ENCODE results near the gene PER2.

Gene PER2

DNA sequence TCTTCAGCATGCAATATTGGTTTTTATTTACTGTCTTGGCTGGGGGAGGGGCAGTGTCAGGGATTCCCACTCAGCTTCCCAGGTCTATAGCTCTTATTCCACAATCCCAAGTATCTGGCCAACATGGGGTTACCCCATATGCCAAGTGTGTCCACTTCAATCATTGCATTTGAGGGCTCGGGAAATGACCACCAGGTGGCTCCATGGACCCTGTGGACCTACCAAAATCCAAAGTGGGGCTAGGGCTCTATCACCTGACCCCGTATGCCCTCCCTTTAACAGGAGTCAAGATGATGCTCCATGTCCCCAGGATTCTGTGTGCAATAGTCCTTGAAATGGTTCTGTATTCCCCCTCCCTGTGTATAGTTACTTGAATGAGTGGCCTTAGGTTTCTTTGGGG is 19.8 kb upstream of the PER2 start:
- DNase-seq (ENCODE audit: low read depth), result no peak

GRCh38 chr2:238306672-238306998 is 18.2 kb upstream of the PER2 start:
- no peak for DNase-seq (ENCODE audit: low read depth)

- DNase-seq (ENCODE audit: low read depth), result no peak
Measured at GRCh38 chr2:238305965-238306671, 17.7 kb upstream of the PER2 start.

- no peak for DNase-seq (ENCODE audit: low read depth)
Measured at GRCh38 chr2:238305092-238305862, 16.9 kb upstream of the PER2 start.

GRCh38 chr2:238304116-238304515 is 15.7 kb upstream of the PER2 start:
- DNase-seq (ENCODE audit: low read depth), result no peak

- DNase-seq (ENCODE audit: low read depth), result no peak
Measured at GRCh38 chr2:238302751-238303150, 14.3 kb upstream of the PER2 start.

GRCh38 chr2:238302087-238302486 is 13.7 kb upstream of the PER2 start:
- DNase-seq (ENCODE audit: low read depth), result no peak

DNA sequence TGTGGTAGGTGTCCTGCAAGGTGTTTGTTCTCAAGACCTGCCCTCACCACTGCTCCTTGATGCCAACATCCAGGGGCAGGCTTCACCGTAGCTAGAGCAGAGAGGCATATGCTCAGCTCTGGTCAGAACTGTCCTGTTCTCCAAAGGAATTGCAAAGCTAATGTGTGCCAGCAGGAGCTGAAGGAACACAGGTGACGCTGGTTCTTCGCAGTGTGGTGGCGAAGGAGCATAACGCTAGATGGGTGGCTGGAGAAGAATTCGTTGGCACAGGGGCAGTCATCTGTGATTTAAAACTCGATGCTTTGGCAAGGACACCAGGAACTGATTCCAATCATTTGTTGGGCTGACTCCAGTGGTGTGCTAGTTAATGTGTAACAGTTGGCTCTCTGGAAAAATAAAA is 11.4 kb upstream of the PER2 start:
- no peak for DNase-seq (ENCODE audit: low read depth)

- DNase-seq (ENCODE audit: low read depth), result no peak
Measured at GRCh38 chr2:238296638-238297457, 8.4 kb upstream of the PER2 start.

DNA sequence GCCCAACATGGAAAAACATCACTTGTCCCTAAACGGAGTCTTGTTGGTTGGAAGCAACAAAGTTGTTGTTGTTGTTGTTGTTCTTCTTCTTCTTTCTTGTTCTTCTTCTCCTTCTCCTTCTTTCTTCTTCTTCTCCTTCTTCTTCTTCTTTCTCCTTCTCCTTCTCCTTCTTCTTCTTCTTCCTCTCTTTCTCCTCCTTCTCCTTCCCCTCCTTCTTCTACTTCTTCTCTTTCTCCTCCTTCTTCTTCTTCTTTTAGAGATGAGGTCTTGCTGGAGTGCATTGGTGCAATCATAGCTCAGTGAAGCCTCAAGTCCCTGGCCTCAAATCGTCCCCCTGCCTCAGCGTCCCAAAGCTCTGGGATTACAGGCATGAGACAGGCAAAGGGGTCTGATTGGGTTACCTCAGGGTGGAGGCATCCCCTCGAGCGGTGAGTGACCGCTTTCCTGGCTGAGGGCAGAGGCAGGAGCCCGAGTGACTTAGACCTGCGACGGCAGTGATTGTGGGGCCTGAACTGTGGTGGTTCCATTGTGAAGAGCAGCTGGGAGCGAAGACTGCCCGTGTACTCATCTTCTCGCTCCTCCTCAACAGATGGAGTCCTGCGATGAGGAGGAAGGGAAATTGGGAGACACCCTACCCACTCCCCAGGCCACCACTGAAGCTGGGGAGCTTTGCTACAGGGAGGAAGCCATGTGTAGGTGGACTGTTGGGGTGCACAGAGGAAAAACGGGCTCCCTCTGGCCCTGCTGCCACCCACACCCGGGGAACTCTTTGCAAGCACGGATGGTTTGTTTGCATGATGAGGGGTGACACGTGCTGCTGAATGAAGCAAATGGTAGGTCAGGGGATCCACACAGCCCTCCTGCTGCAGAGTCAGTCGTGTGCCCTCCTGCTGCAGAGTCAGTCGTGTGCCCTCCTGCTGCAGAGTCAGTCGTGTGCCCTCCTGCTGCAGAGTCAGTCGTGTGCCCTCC is 7.0 kb upstream of the PER2 start:
- no peak for DNase-seq (ENCODE audit: low read depth)

DNA sequence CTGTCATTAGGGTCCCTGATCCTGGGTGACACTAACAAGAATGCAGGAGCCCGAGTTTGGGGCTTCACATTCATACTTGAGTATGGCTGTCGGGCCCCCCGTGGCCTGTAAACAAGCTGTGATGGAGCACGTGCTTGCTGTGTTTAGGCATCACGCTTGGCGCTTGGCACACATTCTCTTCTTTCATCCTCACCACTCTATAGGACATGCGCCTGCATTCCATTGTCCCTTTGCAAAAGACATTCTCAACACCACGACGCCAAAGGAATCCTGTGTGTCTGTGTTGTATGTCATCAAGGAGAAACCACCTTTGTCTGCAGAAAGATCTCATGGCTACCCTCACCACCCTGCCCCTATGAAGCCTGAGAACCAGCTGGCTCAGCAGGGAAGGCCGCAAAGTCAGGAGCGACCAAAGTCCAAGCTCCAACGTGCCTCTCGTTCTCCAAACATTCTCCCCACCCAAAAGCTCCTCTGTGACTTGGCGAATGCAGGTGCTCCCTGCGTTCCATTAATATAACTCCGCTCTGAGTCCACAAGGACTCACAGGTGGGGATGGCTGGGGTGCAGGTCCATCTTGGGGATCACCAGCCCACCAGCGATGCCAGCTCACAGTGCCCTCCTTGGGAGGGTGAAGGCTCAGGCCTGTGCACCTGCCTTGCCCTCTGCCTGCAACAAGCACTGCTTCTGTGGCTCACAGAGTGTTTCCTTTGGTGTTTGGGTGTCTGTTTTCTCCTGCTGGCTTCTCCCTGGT is 6.2 kb upstream of the PER2 start:
- no peak for DNase-seq (ENCODE audit: low read depth)

- no peak for DNase-seq (ENCODE audit: low read depth)
Measured at GRCh38 chr2:238294046-238294392, 5.6 kb upstream of the PER2 start.

- no peak for DNase-seq (ENCODE audit: low read depth)
Measured at GRCh38 chr2:238291550-238292281, 3.3 kb upstream of the PER2 start.

GRCh38 chr2:238290715-238291549 is 2.5 kb upstream of the PER2 start:
- no peak for DNase-seq (ENCODE audit: low read depth)

DNA sequence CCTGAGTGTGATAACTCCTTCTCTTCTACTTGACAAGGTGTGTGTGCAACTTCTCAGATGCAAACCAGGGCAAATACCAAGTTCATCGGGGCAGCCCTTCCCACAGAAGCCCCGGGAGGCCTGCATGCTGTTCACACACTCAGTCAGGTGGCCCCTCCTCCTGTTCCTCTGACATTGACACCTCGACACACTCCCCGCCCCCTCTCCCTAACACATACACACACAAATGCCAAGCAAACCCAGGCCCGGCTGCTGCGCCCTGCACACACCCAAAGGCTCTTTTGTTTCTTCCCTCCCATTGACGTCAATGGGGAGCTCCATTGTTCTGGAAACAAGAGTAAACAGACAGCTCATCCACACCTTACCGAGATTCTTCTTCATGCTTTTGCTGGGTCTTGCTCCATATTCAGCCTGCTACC is 1.7 kb upstream of the PER2 start:
- no peak for DNase-seq (ENCODE audit: low read depth)

DNA sequence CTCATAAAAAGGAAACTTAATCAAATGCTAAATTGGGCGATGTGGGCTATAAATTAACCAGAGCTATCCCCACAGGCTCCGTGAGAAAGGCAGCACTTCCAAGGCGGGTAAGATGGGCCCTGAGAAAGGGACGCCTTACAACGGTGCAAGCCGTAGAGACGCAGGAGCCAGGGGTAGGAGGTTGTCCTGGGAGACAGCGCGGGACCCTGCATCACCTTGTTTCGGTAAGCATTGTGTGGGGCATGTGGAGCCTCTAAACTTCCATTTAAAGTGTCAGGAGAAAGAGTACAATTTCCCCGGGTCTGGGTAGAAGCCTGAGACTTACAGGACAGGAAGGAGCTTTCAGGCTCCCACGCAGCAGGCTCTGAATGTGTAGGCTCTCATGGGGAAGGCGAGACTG is 1.2 kb upstream of the PER2 start:
- DNase-seq (ENCODE audit: low read depth), result no peak

- DNase-seq (ENCODE audit: low read depth), result peak; percentile 95
Measured at GRCh38 chr2:238288650-238289573, 502 bp upstream of the PER2 start.

DNA sequence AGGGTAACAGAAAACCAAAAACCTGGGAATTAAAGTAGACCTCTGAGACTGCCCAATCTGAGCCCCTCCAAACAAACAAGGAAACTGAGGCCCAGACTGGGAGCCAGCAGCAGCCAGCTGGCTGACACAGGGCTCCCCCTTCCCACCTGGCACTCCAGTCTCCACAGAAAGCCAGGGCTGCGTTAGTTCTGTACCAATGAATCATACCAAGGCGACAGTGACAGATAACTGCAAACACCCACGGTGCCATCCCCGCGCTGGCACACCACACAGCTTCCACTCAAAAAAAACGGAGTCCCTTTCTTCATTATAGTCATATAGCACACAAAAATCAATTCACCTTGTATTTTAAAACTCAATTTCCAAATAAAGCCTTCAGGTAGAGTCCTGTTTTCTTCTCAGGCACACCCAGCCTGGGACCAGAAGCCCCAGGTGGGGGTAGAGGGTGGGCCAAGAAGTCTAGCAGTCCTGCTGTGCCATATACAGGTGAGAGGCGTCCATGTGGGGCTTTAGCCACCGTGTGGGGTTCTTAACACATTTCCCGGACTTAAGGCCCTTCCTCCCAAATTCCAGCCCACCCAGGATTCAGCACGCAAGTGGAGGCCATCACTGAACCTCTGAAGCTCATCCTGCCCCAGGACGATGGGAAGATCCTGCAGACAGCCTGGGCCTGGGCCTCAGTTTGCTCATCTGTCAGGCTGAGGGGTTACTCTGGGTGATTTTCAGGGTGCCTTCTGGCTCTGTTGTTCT is 1.2 kb downstream of the PER2 start:
- DNase-seq (ENCODE audit: low read depth), result no peak

All from activated gamma-delta T cell treated with anti-CD3 and anti-CD28 coated beads, Interleukin-2, amount 50 U/mL, for 16 hours (primary cell).